ENCODE results near the gene ALKAL2.

GRCh38 chr2:257429-257828 is 30.5 kb downstream of the ALKAL2 start:
- TF ChIP-seq REST (IDR thresholded peaks at IDR 0.05; ENCODE audit: low read depth) (no peak), EGR1 (IDR thresholded peaks at IDR 0.05; ENCODE audit: low read depth) (no peak), POLR2A (IDR thresholded peaks at IDR 0.05; ENCODE audit: borderline replicate concordance, extremely low read depth, insufficient read depth, insufficient read length) (no peak), CTCF (IDR thresholded peaks at IDR 0.05 in 2 of 3, conservative IDR thresholded peaks at IDR 0.05 in 1 of 3; ENCODE audit: borderline replicate concordance in 1 of 3, insufficient read depth in 1 of 3, low read depth in 2 of 3, low read length in 2 of 3) (no peak), EZH2 (IDR thresholded peaks at IDR 0.05) (no peak), POLR2AphosphoS5 (IDR thresholded peaks at IDR 0.05; ENCODE audit: low read depth, low read length) (no peak), RAD21 (IDR thresholded peaks at IDR 0.05; ENCODE audit: low read depth) (no peak)

All from HCT116 (cell line).